Activated T-helper 1 cell treated with anti-CD3 and anti-CD28 coated beads, Interleukin-12 subunit alpha, Interleukin-12 subunit beta, Interleukin-2, Interleukin-4 antibody, amounts not matched to agents 30 ng/mL and 10 ng/mL and 1 ng/mL, durations not matched to agents 14 hours and 24 hours and 36 hours (primary cell): ENCODE data around the gene PADI2. TPM values are rescaled to one million over a fixed set of nuclear protein-coding genes. Genes with fewer than 3 reads are reported as not detected.

Experiments
- DNase-seq: peaks from one replicate; pipeline ENCODE4 v3.0.0; 2021; ENCODE audit warnings: low spot score
- H3K27ac Mint-ChIP-seq: one replicate; pipeline ENCODE4 v1.8.0; 2021; ENCODE audit warnings: mild to moderate bottlenecking, mixed read lengths
- H3K27me3 Mint-ChIP-seq: one replicate; pipeline ENCODE4 v1.8.0; 2022; ENCODE audit warnings: mild to moderate bottlenecking, moderate library complexity, mixed read lengths; ENCODE audit not compliant: insufficient read depth
- H3K36me3 Mint-ChIP-seq: one replicate; pipeline ENCODE4 v1.8.0; 2021; ENCODE audit warnings: low read depth, mixed read lengths
- H3K4me1 Mint-ChIP-seq: one replicate; pipeline ENCODE4 v1.8.0; 2021; ENCODE audit warnings: low read depth, mixed read lengths
- H3K4me3 Mint-ChIP-seq: one replicate; pipeline ENCODE4 v1.8.0; 2021; ENCODE audit warnings: mild to moderate bottlenecking, moderate library complexity, mixed read lengths
- H3K9me3 Mint-ChIP-seq: one replicate; pipeline ENCODE4 v1.8.0; 2021; ENCODE audit warnings: mixed read lengths
- intact Hi-C: fragments of 100-400 bp; cut with micrococcal nuclease; formaldehyde crosslinking; loops from one replicate; pipeline ENCODE4 v1.15.1; 2024
- total RNA-seq: library from RNA; stranded (reverse); gene quantifications from 2 replicates; pipeline ENCODE4 v1.2.3, GENCODE V29; 2022

PADI2 gene
- total RNA-seq, 1 donor from 2014 or later, result not detected

- H3K36me3 Mint-ChIP-seq, result no peaks in the 10 kb centered on the region
- no peak overlapping the region for H3K4me3 Mint-ChIP-seq
- peaks cover 4% of the 10 kb centered on the region for H3K27me3 Mint-ChIP-seq
- no peak overlapping the region for H3K27ac Mint-ChIP-seq
- H3K9me3 Mint-ChIP-seq, result no peaks in the 10 kb centered on the region
- intact Hi-C loops, result no loop called here
- no peaks in the 10 kb centered on the region for H3K4me1 Mint-ChIP-seq
- DNase-seq, result no peak
Measured at GRCh38 chr1:17134724-17135123, 15.5 kb upstream of the PADI2 start.

GRCh38 chr1:17134034-17134433 is 14.8 kb upstream of the PADI2 start:
- H3K36me3 Mint-ChIP-seq, result no peaks in the 10 kb centered on the region
- no peak for DNase-seq
- no peaks in the 10 kb centered on the region for H3K4me1 Mint-ChIP-seq
- no peak overlapping the region for H3K4me3 Mint-ChIP-seq
- H3K9me3 Mint-ChIP-seq, result no peaks in the 10 kb centered on the region
- intact Hi-C loops, result no loop called here
- no peak overlapping the region for H3K27ac Mint-ChIP-seq
- H3K27me3 Mint-ChIP-seq, result peaks cover 2% of the 10 kb centered on the region

GRCh38 chr1:17130138-17130635 is 10.9 kb upstream of the PADI2 start:
- Mint-ChIP-seq H3K27me3 (peaks cover 2% of the 10 kb centered on the region), H3K4me3 (no peak overlapping the region), H3K27ac (no peak overlapping the region), H3K4me1 (no peaks in the 10 kb centered on the region), H3K36me3 (no peaks in the 10 kb centered on the region), H3K9me3 (no peaks in the 10 kb centered on the region)
- intact Hi-C loops, result no loop called here
- DNase-seq, result no peak

GRCh38 chr1:17128361-17128760 is 9.1 kb upstream of the PADI2 start:
- DNase-seq, result no peak
- Mint-ChIP-seq H3K27ac (no peak overlapping the region), H3K36me3 (no peaks in the 10 kb centered on the region), H3K9me3 (no peaks in the 10 kb centered on the region), H3K4me1 (no peaks in the 10 kb centered on the region), H3K4me3 (no peak overlapping the region), H3K27me3 (peaks cover 2% of the 10 kb centered on the region)
- intact Hi-C loops, result loop anchor here (5.0 kb wide), 1 partner anchor 209 kb away; no protein-coding TSS in a partner anchor

- H3K4me1 Mint-ChIP-seq, result no peaks in the 10 kb centered on the region
- no peak overlapping the region for H3K4me3 Mint-ChIP-seq
- H3K36me3 Mint-ChIP-seq, result no peaks in the 10 kb centered on the region
- DNase-seq, result peak; percentile 62
- intact Hi-C loops, result loop anchor here (1.0 to 5.0 kb wide), 2 partner anchors 112 to 212 kb away; no protein-coding TSS in a partner anchor
- peaks cover 7% of the 10 kb centered on the region for H3K27me3 Mint-ChIP-seq
- no peak overlapping the region for H3K27ac Mint-ChIP-seq
- no peaks in the 10 kb centered on the region for H3K9me3 Mint-ChIP-seq
Measured at GRCh38 chr1:17125756-17126237, 6.5 kb upstream of the PADI2 start.

GRCh38 chr1:17123196-17124045 is 4.2 kb upstream of the PADI2 start:
- no peaks in the 10 kb centered on the region for H3K9me3 Mint-ChIP-seq
- H3K27ac Mint-ChIP-seq, result no peak overlapping the region
- peaks cover 28% of the 10 kb centered on the region for H3K27me3 Mint-ChIP-seq
- no peaks in the 10 kb centered on the region for H3K36me3 Mint-ChIP-seq
- intact Hi-C loops, result no loop called here
- no peak for DNase-seq
- H3K4me1 Mint-ChIP-seq, result no peaks in the 10 kb centered on the region
- H3K4me3 Mint-ChIP-seq, result no peak overlapping the region

GRCh38 chr1:17122521-17123164 is 3.4 kb upstream of the PADI2 start:
- Mint-ChIP-seq H3K36me3 (no peaks in the 10 kb centered on the region), H3K4me3 (no peak overlapping the region), H3K27ac (no peak overlapping the region), H3K9me3 (no peaks in the 10 kb centered on the region), H3K27me3 (peaks cover 35% of the 10 kb centered on the region), H3K4me1 (no peaks in the 10 kb centered on the region)
- DNase-seq, result no peak
- intact Hi-C loops, result no loop called here

- Mint-ChIP-seq H3K27ac (no peak overlapping the region), H3K9me3 (no peaks in the 10 kb centered on the region), H3K4me1 (no peaks in the 10 kb centered on the region), H3K36me3 (no peaks in the 10 kb centered on the region), H3K27me3 (peaks cover 33% of the 10 kb centered on the region), H3K4me3 (no peak overlapping the region)
- DNase-seq, result no peak
- intact Hi-C loops, result no loop called here
Measured at GRCh38 chr1:17121881-17122280, 2.6 kb upstream of the PADI2 start.

- intact Hi-C loops, result no loop called here
- peaks cover 35% of the 10 kb centered on the region for H3K27me3 Mint-ChIP-seq
- DNase-seq, result no peak
- H3K36me3 Mint-ChIP-seq, result no peaks in the 10 kb centered on the region
- no peak overlapping the region for H3K4me3 Mint-ChIP-seq
- H3K4me1 Mint-ChIP-seq, result no peaks in the 10 kb centered on the region
- H3K27ac Mint-ChIP-seq, result no peak overlapping the region
- H3K9me3 Mint-ChIP-seq, result no peaks in the 10 kb centered on the region
Measured at GRCh38 chr1:17120962-17121837, 1.9 kb upstream of the PADI2 start.

- intact Hi-C loops, result no loop called here
- no peaks in the 10 kb centered on the region for H3K36me3 Mint-ChIP-seq
- H3K9me3 Mint-ChIP-seq, result no peaks in the 10 kb centered on the region
- DNase-seq, result no peak
- peaks cover 37% of the 10 kb centered on the region for H3K27me3 Mint-ChIP-seq
- H3K4me3 Mint-ChIP-seq, result no peak overlapping the region
- H3K4me1 Mint-ChIP-seq, result no peaks in the 10 kb centered on the region
- no peak overlapping the region for H3K27ac Mint-ChIP-seq
Measured at GRCh38 chr1:17120481-17120877, 1.2 kb upstream of the PADI2 start.

GRCh38 chr1:17119773-17120480 is 676 bp upstream of the PADI2 start:
- Mint-ChIP-seq H3K9me3 (no peaks in the 10 kb centered on the region), H3K36me3 (no peaks in the 10 kb centered on the region), H3K4me3 (no peak overlapping the region), H3K27ac (no peak overlapping the region), H3K27me3 (peaks cover 40% of the 10 kb centered on the region), H3K4me1 (no peaks in the 10 kb centered on the region)
- intact Hi-C loops, result no loop called here
- no peak for DNase-seq

GRCh38 chr1:17118706-17119075 is 560 bp downstream of the PADI2 start:
- Mint-ChIP-seq H3K4me3 (no peak overlapping the region), H3K9me3 (no peaks in the 10 kb centered on the region), H3K4me1 (no peaks in the 10 kb centered on the region), H3K27ac (no peak overlapping the region), H3K36me3 (no peaks in the 10 kb centered on the region), H3K27me3 (peaks cover 47% of the 10 kb centered on the region)
- no peak for DNase-seq
- intact Hi-C loops, result no loop called here
